ENCODE measurements around the gene ALOXE3. TPM values are rescaled to one million over a fixed set of nuclear protein-coding genes. Genes with fewer than 3 reads are reported as not detected.

ALOXE3 gene
- total RNA-seq, 2 experiments from 2014 or later: 0.81 to 0.91 TPM

- peaks cover 49% of the 10 kb centered on the region for H3K27me3 Mint-ChIP-seq
- no peaks in the 10 kb centered on the region for H3K36me3 ChIP-seq (ENCODE audit: insufficient read depth, low read length)
- H3K27ac Mint-ChIP-seq: peak overlapping the region; percentile 83
- TF ChIP-seq CTCF (IDR thresholded peaks at IDR 0.05): no peak
- peaks cover 49% of the 10 kb centered on the region for H3K36me3 Mint-ChIP-seq (ENCODE audit: low read depth)
- H3K4me1 ChIP-seq (ENCODE audit: insufficient read depth, low read length): peaks cover 70% of the 10 kb centered on the region
- ChIA-PET POLR2A (interaction anchor here (0.8 to 9.8 kb wide), 11 partner anchors 11 to 438 kb away, joined by 3 to 161 read pairs (median 8); partner anchors contain the start of genes BORCS6, CTC1 and TP53), CTCF (interaction anchor here (0.9 to 2.0 kb wide), 4 partner anchors 14 to 51 kb away, joined by 3 to 12 read pairs (median 4); no protein-coding TSS in a partner anchor)
- peaks cover 65% of the 10 kb centered on the region for H3K4me1 Mint-ChIP-seq (ENCODE audit: low read depth)
- peak in 3 of 14 experiments; percentile 40 to 54 (median 54) for DNase-seq
- ATAC-seq (ENCODE audit: poor library complexity): no peak
- peak overlapping the region; percentile 91 for H3K4me3 Mint-ChIP-seq
- peaks cover 27 to 28% of the 10 kb centered on the region in 2 experiments for H3K27me3 ChIP-seq (ENCODE audit: control insufficient read depth in 1 of 2, insufficient read depth in 2 of 2, low read length in 2 of 2)
- H3K9me3 ChIP-seq (ENCODE audit: control insufficient read depth in 1 of 2, insufficient read depth in 1 of 2, low read length in 2 of 2): peaks cover 0 to 9% of the 10 kb centered on the region in 2 experiments
- H3K9me3 Mint-ChIP-seq: peaks cover 1% of the 10 kb centered on the region
- no peak overlapping the region for H3K27ac ChIP-seq (ENCODE audit: low read depth in 1 of 2, low read length in 2 of 2)
- peak overlapping the region; percentile 69 for H3K4me3 ChIP-seq (ENCODE audit: low read length)
- intact Hi-C loops (cut with DNase I, micrococcal nuclease): loop anchor here (2.0 to 5.0 kb wide), 5 partner anchors 14 to 173 kb away; partner anchors contain the start of genes CTC1 (in 1 of the 2), PFAS (in 1 of the 2), SLC25A35 (in 1 of the 2) and VAMP2 (in 1 of the 2)
Observed at GRCh38 chr17:8124350-8125153, 6.2 kb upstream of the ALOXE3 start.

- Mint-ChIP-seq H3K27ac (peak within 1 kb of the TSS; percentile 83), H3K27me3 (peaks cover 56% of the 10 kb centered on the region), H3K4me1 (ENCODE audit: low read depth) (peaks cover 72% of the 10 kb centered on the region), H3K4me3 (peak within 1 kb of the TSS; percentile 91), H3K9me3 (peaks cover 2% of the 10 kb centered on the region), H3K36me3 (ENCODE audit: low read depth) (peaks cover 57% of the 10 kb centered on the region)
- ChIA-PET POLR2A (interaction anchor here (0.8 to 9.8 kb wide), 12 partner anchors 11 to 438 kb away, joined by 3 to 161 read pairs (median 7); partner anchors contain the start of genes BORCS6, CTC1 and TP53), CTCF (interaction anchor here (0.5 to 2.0 kb wide), 5 partner anchors 14 to 50 kb away, joined by 3 to 12 read pairs (median 3); no protein-coding TSS in a partner anchor)
- TF ChIP-seq CTCF (IDR thresholded peaks at IDR 0.05): no peak
- H3K9me3 ChIP-seq (ENCODE audit: control insufficient read depth in 1 of 2, insufficient read depth in 1 of 2, low read length in 2 of 2): peaks cover 0 to 9% of the 10 kb centered on the region in 2 experiments
- H3K27me3 ChIP-seq (ENCODE audit: control insufficient read depth in 1 of 2, insufficient read depth in 2 of 2, low read length in 2 of 2): peaks cover 27 to 28% of the 10 kb centered on the region in 2 experiments
- H3K27ac ChIP-seq (ENCODE audit: low read depth in 1 of 2, low read length in 2 of 2): no peak within 1 kb of the TSS
- H3K4me1 ChIP-seq (ENCODE audit: insufficient read depth, low read length): peaks cover 73% of the 10 kb centered on the region
- DNase-seq: peak in 1 of 14 experiments; percentile 46
- H3K4me3 ChIP-seq (ENCODE audit: low read length): peak within 1 kb of the TSS; percentile 69
- H3K36me3 ChIP-seq (ENCODE audit: insufficient read depth, low read length): no peaks in the 10 kb centered on the region
- ATAC-seq (ENCODE audit: poor library complexity): no peak
- intact Hi-C loops (cut with DNase I, micrococcal nuclease): loop anchor here (2.0 to 5.0 kb wide), 5 partner anchors 15 to 173 kb away; partner anchors contain the start of genes CTC1 (in 1 of the 2), PFAS (in 1 of the 2), SLC25A35 (in 1 of the 2) and VAMP2 (in 1 of the 2)
Observed at GRCh38 chr17:8123695-8124349, 5.5 kb upstream of the ALOXE3 start, which contains the start of gene HES7. Gene HES7 (minus strand): TSS chr17:8124106. CDS start chr17:8124084, 22 bp downstream.
